GM21360 (cell line): ENCODE results near the gene PXDC1.
A peak's percentile ranks its signal among the peaks of the same experiment; 100 is the strongest.

Source experiments
- ATAC-seq: cut with Tn5 transposase; IDR thresholded peaks from one replicate; pipeline ENCODE4 v1.9.1; 2021; ENCODE audit warnings: mild to moderate bottlenecking, moderate library complexity; ENCODE audit not compliant: unreplicated experiment

The PXDC1 gene, protein sequence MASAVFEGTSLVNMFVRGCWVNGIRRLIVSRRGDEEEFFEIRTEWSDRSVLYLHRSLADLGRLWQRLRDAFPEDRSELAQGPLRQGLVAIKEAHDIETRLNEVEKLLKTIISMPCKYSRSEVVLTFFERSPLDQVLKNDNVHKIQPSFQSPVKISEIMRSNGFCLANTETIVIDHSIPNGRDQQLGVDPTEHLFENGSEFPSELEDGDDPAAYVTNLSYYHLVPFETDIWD

GRCh38 chr6:3751077-3751729 lies at the start of gene PXDC1:
PXDC1 (minus strand) TSS chr6:3751713; CDS start chr6:3751531, 182 bp downstream.
- ATAC-seq, result peak; percentile 19

DNA sequence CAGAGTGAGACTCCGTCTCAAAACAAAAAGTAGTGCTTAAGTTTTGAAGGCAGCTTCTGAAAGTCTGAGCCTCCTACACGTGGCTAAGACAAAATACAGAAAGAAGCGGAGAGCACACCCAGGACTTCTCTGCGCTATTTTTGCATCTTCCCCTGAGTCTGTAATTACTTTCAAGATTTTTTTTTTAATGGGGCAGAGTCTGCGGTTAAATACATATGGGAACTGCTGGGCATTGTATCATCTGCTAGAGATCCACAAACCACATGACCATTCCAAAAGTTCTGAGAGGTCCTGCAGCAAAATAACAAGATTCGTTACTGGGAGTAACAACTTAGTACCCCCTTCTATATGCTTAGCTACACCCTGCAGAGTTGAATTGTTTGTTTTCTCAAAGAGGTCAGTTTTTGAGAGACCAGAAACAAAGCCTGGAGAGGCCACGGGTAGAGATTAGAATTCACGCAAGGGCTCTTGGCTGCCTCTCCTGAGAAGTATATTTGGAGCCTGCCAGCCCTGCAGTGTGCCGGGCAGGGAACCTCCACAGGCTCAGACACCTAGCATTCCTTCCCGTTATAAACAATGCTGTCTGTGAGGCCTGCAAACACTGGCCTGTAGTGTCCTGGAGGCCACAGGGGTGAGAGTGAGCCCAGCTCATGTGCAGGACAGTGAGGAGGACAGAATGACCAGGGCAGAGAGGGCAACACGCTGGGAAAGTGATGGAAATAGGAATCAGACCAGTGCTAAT lies 49.5 kb upstream of the PXDC1 start:
- ATAC-seq, result no peak

DNA sequence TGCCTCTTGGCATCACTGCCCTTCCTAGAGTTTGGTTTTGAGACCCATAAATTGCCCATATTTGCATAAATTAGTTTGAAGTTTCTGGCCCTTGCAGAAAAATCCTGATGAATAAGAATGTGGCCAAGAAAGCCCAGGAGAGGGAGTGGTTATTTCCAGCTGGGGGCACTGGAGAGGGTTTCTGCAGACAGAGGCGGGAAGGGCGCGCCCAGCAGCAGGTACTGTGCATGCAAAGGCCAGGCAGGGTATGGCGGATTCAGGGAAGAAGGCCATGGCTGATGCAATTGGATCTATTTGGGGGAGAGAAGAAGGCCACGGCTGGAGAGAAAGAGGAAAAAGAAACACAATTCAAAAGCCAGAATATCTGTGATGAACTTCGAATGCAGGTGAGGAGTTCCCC lies 48.2 kb upstream of the PXDC1 start:
- ATAC-seq, result no peak

DNA sequence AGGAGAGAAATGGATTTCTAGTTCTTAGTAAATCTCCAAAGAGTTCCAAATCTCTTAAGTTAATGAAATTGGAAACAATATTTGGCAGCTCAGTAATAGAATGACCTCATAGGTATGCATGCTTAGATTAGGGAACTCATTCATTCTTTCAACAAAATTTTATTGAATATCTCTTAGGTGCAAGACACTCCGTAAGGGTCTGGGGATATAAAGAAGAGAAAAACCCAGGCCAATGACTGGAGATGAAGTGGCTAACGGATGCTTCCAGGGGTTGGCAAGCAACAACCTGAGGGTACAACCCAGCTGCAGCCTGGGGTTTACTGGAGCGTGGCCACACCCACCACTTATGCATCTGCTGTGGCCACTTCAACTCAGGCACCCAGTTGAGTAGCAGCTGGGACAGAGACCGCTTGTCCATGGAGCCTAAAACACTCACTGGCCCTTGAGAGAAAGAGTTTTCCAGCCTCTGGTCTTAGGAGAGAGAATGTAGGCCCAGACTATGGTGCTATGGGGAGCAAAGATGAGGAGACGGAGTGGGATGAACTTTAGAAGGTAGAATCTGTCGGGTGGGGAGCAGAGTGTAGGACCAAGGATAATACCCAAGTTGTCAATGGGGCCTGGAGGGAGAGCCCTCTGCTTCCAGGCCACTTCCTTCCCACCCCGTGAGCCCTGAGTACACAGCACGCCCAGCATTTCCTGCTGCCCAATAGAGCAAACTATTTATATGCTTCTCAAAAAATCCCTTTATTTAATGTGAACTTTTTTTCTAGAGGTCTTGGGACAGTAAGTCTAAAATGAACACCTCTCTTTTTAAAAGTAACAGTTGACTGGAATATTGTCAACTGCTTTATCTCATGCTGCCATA lies 46.8 kb upstream of the PXDC1 start:
- ATAC-seq, result no peak

DNA sequence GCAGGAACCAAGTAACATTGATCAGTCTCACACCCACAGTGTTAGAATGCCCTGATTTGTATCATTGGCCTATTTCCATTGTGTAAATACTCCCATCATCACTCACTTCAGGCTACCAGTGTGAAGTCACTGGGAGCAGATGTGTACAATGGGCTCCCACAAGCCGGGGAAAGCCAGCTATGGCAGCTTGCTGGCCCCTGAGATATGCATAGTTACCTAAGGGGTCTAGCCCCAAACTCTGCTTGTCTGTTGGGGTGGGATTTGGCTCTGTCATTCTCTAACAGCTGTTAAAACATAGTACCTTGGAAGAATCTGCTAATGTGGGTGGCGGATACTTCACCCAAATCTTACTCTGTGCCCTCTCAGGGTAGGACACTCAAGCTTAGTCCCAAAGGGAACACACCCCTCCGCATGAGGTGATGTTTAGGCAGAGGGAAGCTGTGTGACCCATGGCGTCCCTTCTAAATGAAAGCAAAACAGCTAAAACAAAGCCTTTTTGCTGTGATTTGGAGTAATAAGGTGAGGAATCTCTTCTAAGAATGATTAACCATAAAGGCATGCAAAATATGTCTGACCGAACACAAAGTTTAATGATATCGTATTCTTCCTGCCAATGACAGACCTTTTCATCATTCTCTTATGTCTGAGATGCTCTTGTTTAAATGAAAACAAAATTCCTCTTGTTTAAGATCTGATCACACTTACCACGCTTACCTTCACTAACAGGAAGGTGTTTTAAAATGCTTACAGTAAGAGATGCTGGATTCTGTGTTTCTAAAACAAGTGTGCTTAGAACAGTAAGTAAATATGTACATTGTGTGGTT lies 45.9 kb upstream of the PXDC1 start:
- ATAC-seq, result no peak

DNA sequence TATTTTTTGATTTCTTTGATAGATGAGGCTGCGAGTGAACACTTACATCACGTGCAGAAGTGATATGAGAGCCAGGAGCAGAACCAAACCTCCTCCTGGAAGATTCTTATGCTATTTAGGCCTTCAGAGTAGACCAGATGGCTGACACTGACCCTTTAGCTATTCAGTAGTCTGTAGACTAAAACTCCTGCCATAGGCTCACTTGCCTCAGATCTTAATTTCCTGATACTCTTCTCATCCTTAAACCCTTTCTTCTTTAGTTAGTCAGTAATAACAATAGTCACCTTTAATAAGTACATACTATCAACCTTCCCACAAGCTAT lies 45.2 kb upstream of the PXDC1 start:
- no peak for ATAC-seq

GRCh38 chr6:3795836-3796718 lies 44.6 kb upstream of the PXDC1 start:
- no peak for ATAC-seq

DNA sequence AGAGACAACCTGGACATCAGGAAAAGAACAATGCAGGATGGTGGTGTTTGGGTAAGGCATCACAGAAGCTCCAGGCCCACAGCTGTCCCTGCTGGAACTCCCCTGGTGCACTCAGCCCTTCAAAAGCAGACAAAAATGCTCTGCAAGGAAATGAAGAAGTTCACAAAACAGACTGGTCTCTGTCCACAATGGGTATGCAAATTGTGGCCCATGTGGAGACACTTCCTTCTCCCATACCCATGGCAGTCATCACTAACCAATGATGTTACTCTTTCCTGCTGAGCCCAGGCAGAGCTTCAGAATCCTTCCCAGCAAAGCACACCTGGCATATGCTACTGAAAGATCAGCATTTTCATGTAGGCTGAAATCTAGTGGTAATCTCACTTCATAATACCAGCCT lies 42.6 kb upstream of the PXDC1 start:
- peak; percentile 73 for ATAC-seq

- ATAC-seq, result no peak
Measured at GRCh38 chr6:3793545-3793944, 42.0 kb upstream of the PXDC1 start.

GRCh38 chr6:3791526-3792203 lies 40.2 kb upstream of the PXDC1 start:
- ATAC-seq, result no peak

GRCh38 chr6:3789896-3790558 lies 38.5 kb upstream of the PXDC1 start:
- ATAC-seq, result no peak

GRCh38 chr6:3789018-3789895 lies 37.7 kb upstream of the PXDC1 start:
- no peak for ATAC-seq

- no peak for ATAC-seq
Measured at GRCh38 chr6:3788408-3789017, 37.0 kb upstream of the PXDC1 start.

GRCh38 chr6:3786141-3786540 lies 34.6 kb upstream of the PXDC1 start:
- ATAC-seq, result no peak

DNA sequence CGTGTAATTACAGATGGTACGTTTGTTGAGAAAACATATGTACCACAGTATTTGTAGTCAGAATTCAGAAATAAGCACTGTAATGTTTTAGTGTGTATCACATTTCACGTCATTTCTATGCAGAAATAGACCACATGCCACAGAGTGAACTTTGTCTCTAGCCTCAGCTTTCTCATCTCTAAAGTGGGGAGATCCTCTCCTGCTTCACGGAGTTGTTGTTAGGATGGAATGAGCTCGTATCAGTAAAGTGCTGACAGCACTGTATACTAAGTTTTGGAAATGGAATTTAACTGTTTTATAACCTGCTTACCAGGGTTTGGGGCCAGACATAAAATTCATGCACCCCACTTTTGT lies 34.2 kb upstream of the PXDC1 start:
- no peak for ATAC-seq

GRCh38 chr6:3784885-3785744 lies 33.6 kb upstream of the PXDC1 start:
- ATAC-seq, result no peak
